Kidney epithelial cell (primary cell): ENCODE data around the gene RB1. TPM values are rescaled to one million over a fixed set of nuclear protein-coding genes. Genes with fewer than 3 reads are reported as not detected.

Source experiments
- DNase-seq: peaks from one replicate; pipeline ENCODE4 v3.0.0-alpha.2; 2010; ENCODE audit warnings: low read depth
- H3K27me3 ChIP-seq: 2 replicates; pipeline ENCODE4 v1.6.0; 2011; ENCODE audit warnings: low read length; ENCODE audit not compliant: control insufficient read depth, insufficient read depth
- H3K36me3 ChIP-seq: 2 replicates; pipeline ENCODE4 v1.5.1; 2011; ENCODE audit warnings: low read length; ENCODE audit not compliant: control insufficient read depth, insufficient read depth
- H3K4me3 ChIP-seq: 2 replicates; pipeline ENCODE4 v1.5.1; 2011; ENCODE audit warnings: low read depth, mild to moderate bottlenecking, control low read depth, low read length
- total RNA-seq: library from RNA; depleted of rRNA; stranded (reverse); fragments of >200 nt; gene quantifications from 2 replicates; pipeline ENCODE4 v1.2.3, GENCODE V29; 2015
- TF ChIP-seq, protein P1 (sequence below): IDR thresholded peaks from 2 replicates; pipeline ENCODE4 v1.5.1; 2011; ENCODE audit warnings: mild to moderate bottlenecking, moderate library complexity, low read length, control low read depth, inconsistent platforms; ENCODE audit not compliant: insufficient read depth, poor library complexity, severe bottlenecking

RB1 gene
- total RNA-seq, 1 donor from 2014 or later, result 27.1 TPM

DNA sequence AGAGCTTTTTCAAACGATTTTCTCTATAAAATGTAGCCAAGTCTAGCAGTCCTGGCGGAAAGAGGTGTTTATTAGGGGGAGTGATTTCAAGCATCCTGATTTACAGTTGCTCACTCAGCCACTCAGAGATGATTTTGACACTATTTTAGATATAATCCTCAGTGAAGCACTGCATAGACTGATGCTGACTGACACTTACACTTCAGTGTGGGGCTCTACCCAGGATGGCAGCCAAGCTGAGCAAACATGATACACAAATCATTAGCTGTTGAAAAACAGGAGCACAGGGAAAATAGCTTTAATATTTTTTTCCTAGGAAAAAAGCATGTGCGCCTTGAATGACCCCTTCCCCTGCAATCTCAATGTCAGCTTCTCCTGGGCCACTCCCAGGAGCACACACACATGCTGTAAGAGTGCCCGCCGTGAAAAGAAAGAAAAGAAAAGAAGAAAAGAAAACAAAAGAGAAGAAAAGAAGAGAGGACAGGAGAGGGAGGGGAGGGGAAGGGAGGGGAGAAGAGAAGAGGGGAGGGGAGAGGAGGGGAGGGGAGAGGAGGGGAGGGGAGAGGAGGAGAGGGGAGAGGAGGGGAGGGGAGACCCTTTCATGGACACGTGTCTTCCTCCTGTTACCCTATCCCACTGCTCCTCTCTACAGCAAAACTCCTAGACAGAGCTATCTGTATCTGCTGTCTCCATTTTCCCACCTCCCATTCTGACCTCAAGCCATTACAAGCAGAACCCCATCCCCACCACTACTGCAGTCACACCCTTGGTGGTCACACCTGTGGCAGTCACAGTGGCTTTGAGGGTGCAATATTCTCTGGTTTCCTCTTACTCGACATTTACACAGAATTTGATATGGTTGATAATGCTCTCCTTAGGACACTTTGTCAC is 193.0 kb downstream of the RB1 start:
- TF ChIP-seq, protein P1, sequence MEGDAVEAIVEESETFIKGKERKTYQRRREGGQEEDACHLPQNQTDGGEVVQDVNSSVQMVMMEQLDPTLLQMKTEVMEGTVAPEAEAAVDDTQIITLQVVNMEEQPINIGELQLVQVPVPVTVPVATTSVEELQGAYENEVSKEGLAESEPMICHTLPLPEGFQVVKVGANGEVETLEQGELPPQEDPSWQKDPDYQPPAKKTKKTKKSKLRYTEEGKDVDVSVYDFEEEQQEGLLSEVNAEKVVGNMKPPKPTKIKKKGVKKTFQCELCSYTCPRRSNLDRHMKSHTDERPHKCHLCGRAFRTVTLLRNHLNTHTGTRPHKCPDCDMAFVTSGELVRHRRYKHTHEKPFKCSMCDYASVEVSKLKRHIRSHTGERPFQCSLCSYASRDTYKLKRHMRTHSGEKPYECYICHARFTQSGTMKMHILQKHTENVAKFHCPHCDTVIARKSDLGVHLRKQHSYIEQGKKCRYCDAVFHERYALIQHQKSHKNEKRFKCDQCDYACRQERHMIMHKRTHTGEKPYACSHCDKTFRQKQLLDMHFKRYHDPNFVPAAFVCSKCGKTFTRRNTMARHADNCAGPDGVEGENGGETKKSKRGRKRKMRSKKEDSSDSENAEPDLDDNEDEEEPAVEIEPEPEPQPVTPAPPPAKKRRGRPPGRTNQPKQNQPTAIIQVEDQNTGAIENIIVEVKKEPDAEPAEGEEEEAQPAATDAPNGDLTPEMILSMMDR, result no peak
- no peaks in the 10 kb centered on the region for H3K36me3 ChIP-seq
- no peak overlapping the region for H3K4me3 ChIP-seq
- no peak for DNase-seq
- H3K27me3 ChIP-seq, result no peaks in the 10 kb centered on the region

DNA sequence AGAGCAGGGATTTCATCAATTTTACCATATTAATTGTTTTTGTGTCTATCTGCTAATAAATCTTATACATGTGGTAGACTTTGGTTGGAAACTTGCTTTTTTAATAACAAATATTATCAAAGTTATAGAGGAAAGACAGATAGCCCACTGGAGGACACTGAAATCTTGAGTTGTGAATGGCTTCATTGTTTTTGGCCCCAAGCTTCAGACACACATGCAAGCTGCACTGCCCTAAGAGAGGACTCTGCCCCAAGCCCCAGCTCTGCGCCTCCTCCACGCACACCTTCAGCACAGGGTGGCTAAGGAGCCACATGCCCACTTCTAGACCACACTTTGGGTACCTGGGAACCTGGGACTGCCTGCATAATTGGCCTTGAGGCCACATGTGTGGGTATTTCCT is 194.1 kb downstream of the RB1 start:
- H3K27me3 ChIP-seq, result no peaks in the 10 kb centered on the region
- H3K4me3 ChIP-seq, result no peak overlapping the region
- DNase-seq, result no peak
- no peaks in the 10 kb centered on the region for H3K36me3 ChIP-seq
- TF ChIP-seq, protein P1, result no peak

DNA sequence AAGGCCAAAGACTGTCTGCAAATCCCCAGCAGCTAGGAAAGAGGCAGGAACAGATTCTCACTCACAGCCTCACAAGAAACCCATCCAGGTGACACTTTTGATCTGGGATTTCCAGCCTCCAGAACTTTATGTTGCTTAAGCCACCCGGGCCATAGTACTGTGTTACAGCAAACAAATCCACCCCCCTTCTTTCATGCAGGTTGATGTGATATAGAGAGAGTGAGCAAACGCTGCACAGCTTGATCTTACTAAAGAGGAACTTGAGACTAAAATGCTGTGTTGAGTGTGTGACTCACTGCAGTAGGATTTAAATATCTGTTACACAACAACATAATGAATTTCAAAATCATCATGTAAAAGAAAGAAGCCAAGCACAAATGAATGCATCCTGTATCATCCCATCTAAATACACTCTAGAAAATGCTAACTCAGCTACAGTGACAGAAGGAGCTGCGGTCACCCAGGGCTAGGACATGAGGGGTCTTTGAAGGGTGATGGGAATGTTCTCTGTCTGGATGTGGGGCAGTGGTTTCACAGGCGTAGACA is 197.2 kb downstream of the RB1 start:
- DNase-seq, result peak; percentile 37
- TF ChIP-seq, protein P1, result no peak
- H3K27me3 ChIP-seq, result no peaks in the 10 kb centered on the region
- no peaks in the 10 kb centered on the region for H3K36me3 ChIP-seq
- H3K4me3 ChIP-seq, result no peak overlapping the region

DNA sequence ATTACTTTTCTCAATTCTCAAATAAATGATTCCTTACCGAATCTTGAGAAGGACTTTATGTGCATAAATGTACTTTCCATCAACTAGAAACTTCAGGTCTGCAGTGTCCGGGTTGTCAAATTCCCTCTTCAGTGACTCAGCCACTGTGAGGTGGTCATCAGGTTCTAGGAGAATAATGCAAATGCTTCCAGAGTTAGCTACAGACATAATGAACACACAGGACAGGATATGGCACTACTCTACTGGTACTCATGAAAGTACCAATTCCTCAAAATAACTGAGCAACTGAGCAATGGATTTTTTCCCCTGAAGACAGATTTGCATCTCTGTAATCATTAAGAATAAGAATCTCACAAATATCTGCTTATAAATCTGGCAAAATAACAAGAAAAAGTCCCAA is 198.2 kb downstream of the RB1 start:
- no peak for DNase-seq
- Histone ChIP-seq H3K27me3 (no peaks in the 10 kb centered on the region), H3K4me3 (no peak overlapping the region), H3K36me3 (no peaks in the 10 kb centered on the region)
- TF ChIP-seq, protein P1, result no peak

DNA sequence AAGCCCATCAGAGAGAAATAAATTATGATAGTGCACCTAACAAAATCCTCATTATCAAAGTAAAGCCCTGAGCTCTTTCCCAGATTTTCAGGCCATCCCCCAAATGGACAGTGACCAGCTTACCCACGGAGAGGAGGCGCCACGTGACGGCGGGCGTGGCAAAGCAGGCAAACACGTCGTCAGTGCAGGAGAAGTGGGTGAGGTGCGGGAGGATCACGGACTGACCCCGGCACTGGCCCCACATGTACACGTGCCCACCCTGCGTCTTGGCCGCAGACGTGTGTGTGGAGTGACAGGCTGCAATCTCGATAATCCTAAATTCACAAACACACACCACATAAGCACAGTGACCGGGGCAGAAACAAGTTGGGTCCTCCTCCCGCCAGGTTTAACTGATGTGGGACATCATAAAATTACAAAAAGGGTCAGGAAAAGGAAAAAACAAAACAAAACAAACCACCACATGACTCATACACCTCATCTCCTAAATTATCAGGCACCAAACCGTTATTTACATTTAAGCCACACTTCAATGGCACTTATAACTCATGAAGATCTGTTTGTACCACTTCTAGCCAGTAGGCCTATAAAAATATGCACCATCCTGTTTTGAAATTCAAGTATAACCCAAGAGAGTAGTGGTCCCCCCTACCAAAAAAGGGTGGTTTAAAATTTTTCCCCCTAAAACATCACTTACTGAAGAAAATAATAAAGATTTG is 199.2 kb downstream of the RB1 start:
- Histone ChIP-seq H3K36me3 (no peaks in the 10 kb centered on the region), H3K27me3 (no peaks in the 10 kb centered on the region), H3K4me3 (no peak overlapping the region)
- no peak for DNase-seq
- TF ChIP-seq, protein P1, result no peak
